H1 (cell line): ENCODE measurements around the gene BNIP5. TPM values are rescaled to one million over a fixed set of nuclear protein-coding genes. Genes with fewer than 3 reads are reported as not detected.
A peak's percentile ranks its signal among the peaks of the same experiment; 100 is the strongest.

Source experiments
- BCL11A ChIP-seq, 2 experiments: IDR thresholded peaks; one replicate each; pipeline ENCODE4 v1.6.1; 2011; ENCODE audit warnings: low read depth in 2 of 2, low read length in 2 of 2, mild to moderate bottlenecking in 2 of 2
- CEBPB ChIP-seq: IDR thresholded peaks from 2 replicates; pipeline ENCODE4 v1.6.1; 2012; ENCODE audit warnings: low read depth, low read length
- CHD2 ChIP-seq: IDR thresholded peaks from 2 replicates; pipeline ENCODE4 v1.6.1; 2012; ENCODE audit warnings: low read length, improper control_type of control experiment
- KDM1A ChIP-seq: fragments of 200-600, 300-600 bp; sonication (generic); IDR thresholded peaks from 2 replicates; pipeline ENCODE4 v1.7.1; 2016; ENCODE audit warnings: mild to moderate bottlenecking, low read length, borderline replicate concordance
- KDM4A ChIP-seq: IDR thresholded peaks from one replicate; pipeline ENCODE4 v1.7.1; 2012; ENCODE audit warnings: low read depth, mild to moderate bottlenecking, moderate library complexity, low read length, inconsistent platforms; ENCODE audit not compliant: severe bottlenecking
- RAD21 ChIP-seq, 2 experiments: IDR thresholded peaks in 1 of 2; conservative IDR thresholded peaks in 1 of 2; 2 replicates each; pipeline ENCODE4 v1.6.1; 2011; ENCODE audit warnings: low read depth in 2 of 2, low read length in 2 of 2, improper control_type of control experiment in 1 of 2, inconsistent platforms in 1 of 2, mild to moderate bottlenecking in 1 of 2, moderate library complexity in 1 of 2
- SIRT6 ChIP-seq: IDR thresholded peaks from one replicate; pipeline ENCODE4 v1.7.1; 2012; ENCODE audit warnings: low read length, inconsistent platforms
- TAF1 ChIP-seq: IDR thresholded peaks from 2 replicates; pipeline ENCODE4 v1.6.1; 2011; ENCODE audit warnings: mild to moderate bottlenecking, low read depth, low read length
- TAF7 ChIP-seq: optimal IDR thresholded peaks from 2 replicates; pipeline ENCODE3; 2011; ENCODE audit warnings: low read depth, mild to moderate bottlenecking, inconsistent platforms, low read length, moderate library complexity, borderline replicate concordance
- polyA plus RNA-seq, 7 experiments: library from polyadenylated mRNA; depleted of rRNA in 3 of 7; stranded (reverse) in 5 of 7; unstranded in 2 of 7; fragments of >200 nt in 5 of 7; fragments of 200-250 nt in 2 of 7; gene quantifications; 1 replicate in 5 of 7; 2 replicates in 1 of 7; 4 replicates in 1 of 7; pipeline versions ENCODE4 v1.2.1 to v1.2.3, GENCODE V29; 2011 to 2013; ENCODE audit warnings: missing spikeins in 2 of 7, mixed read lengths in 2 of 7
- total RNA-seq: library from RNA; stranded (reverse); fragmentation: NEBNext Ultra II Directional; extraction: Animal tissue kit (Norgen Biotek cat#: 25700); gene quantifications from 2 replicates; pipeline ENCODE4 v1.2.1, GENCODE V29; 2021

BNIP5 gene
- total and polyA plus RNA-seq, 2 of the 8 experiments (the other 6 are each of a cell fraction or from before 2014, with no cell fraction given), result not detected

DNA sequence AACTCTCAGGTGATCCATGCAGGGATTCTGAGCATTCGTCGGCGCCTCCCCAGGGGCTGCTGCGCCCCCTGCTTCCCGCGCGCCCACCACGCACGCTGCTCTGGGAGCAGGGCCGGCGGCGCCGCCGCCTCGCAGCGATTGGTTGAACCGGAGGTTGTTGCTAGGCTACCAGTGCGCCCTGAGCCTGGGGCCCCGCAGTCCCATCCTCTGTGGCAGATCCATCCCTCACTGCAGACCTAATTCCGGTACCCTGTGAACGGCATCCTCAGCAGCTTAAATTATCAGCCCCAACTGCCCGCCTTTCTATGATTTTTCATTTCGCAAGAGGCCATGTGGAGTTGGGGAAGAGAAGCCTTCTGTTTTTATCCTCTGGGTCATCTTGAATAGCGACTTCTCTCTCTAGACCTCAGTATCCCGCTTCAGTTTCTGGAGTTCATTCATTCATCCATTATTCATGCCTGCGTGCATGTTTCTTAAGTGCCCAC lies 51.5 kb downstream of the BNIP5 start (continued):
- TF ChIP-seq KDM4A (no peak), KDM1A (peak; percentile 41; the same call in 1 of the 2 replicates), SIRT6 (no peak), TAF7 (no peak), CEBPB (peak; percentile 29; the same call in 1 of the 2 replicates), CHD2 (no peak), TAF1 (no peak), RAD21 (IDR thresholded peaks at IDR 0.05 in 1 of 2, conservative IDR thresholded peaks at IDR 0.05 in 1 of 2; ENCODE audit: low read depth in 2 of 2, low read length in 2 of 2) (peak; percentile 50 to 66), BCL11A (IDR thresholded peaks at IDR 0.05; ENCODE audit: low read depth in 2 of 2, low read length in 2 of 2) (no peak)
